Mucosa of stomach (tissue), 1 donor: ENCODE data around the gene KCNH3.

Experiments used
- H3K27me3 ChIP-seq: one replicate; pipeline ENCODE4 v1.7.0; 2013; ENCODE audit warnings: mild to moderate bottlenecking, low read length; ENCODE audit not compliant: control insufficient read depth, insufficient read depth
- H3K36me3 ChIP-seq: one replicate; pipeline ENCODE4 v1.7.0; 2013; ENCODE audit warnings: low read length; ENCODE audit not compliant: control insufficient read depth, insufficient read depth
- H3K4me1 ChIP-seq: one replicate; pipeline ENCODE4 v1.7.0; 2013; ENCODE audit warnings: mild to moderate bottlenecking, low read length; ENCODE audit not compliant: control insufficient read depth, insufficient read depth
- H3K4me3 ChIP-seq: one replicate; pipeline ENCODE4 v1.7.0; 2013; ENCODE audit warnings: low read length
- H3K9ac ChIP-seq: one replicate; pipeline ENCODE4 v1.7.0; 2013; ENCODE audit warnings: mild to moderate bottlenecking, low read length, moderate library complexity
- H3K9me3 ChIP-seq: one replicate; pipeline ENCODE4 v1.7.0; 2013; ENCODE audit warnings: mild to moderate bottlenecking, low read length, moderate library complexity; ENCODE audit not compliant: control insufficient read depth
- donor health status: Pancreatic carcinoma.

The KCNH3 gene

DNA sequence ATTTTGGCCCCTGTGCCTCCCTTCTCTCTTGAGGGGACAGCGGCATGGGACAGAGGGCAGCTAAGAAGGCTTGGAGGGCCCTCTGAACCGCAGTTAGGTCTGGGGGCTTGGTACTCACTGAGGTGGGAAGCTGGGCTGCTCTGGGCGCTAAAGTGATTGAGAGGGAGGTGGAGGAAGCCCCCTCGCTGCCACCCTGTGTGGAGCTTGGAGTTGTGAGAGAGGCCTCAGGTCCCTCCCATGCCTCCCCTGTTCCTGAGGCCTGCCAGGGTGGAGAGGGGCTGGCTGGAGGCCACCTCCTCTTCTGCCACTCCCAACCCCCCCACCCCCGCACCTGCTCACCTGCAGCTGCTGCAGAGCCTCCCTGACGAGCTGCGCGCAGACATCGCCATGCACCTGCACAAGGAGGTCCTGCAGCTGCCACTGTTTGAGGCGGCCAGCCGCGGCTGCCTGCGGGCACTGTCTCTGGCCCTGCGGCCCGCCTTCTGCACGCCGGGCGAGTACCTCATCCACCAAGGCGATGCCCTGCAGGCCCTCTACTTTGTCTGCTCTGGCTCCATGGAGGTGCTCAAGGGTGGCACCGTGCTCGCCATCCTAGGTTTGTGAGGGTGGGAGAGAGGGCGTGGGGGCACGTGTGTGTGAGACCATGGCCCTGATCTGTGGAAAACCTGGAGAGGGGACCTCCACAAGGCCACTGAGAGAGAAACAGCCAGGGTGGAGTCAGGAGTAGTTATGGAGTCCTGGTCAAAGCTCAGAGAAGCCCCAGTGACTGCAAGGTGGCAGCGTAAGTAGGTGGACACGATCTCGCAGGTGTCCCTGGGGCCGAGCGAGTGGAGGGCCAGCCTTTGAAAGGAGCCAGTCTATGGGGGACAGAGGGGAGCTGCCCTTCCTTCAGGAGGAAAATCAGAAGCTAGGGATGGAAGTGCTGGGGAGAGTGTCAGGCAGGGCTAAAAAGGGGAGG is 11.2 kb downstream of the KCNH3 start:
- Histone ChIP-seq H3K36me3 (no peaks in the 10 kb centered on the region), H3K9ac (no peak overlapping the region), H3K4me1 (peaks cover 10% of the 10 kb centered on the region), H3K9me3 (no peaks in the 10 kb centered on the region), H3K27me3 (peaks cover 38% of the 10 kb centered on the region), H3K4me3 (no peak overlapping the region)

GRCh38 chr12:49550693-49551252 is 11.9 kb downstream of the KCNH3 start:
- H3K36me3 ChIP-seq: no peaks in the 10 kb centered on the region
- peaks cover 10% of the 10 kb centered on the region for H3K4me1 ChIP-seq
- H3K4me3 ChIP-seq: no peak overlapping the region
- peaks cover 35% of the 10 kb centered on the region for H3K27me3 ChIP-seq
- H3K9me3 ChIP-seq: no peaks in the 10 kb centered on the region
- no peak overlapping the region for H3K9ac ChIP-seq

DNA sequence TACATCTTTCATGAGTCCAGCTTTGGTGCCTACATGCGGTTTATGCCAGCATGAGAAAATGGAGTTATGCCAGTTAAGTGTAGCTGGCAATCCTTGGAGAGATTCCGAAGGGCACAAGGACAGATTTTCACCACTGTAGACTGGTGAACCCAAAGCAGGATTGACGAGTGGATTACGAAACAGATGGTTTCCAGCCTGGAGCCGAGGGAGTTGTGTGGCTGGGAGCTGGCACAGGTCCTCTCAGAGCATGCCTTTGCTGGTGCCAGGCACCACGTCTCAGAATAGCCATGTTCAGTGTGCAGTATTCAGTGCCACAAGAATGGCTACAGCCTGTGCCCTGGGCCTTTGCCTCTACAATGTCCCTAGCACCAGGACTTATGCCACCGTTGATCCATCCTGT is 13.2 kb downstream of the KCNH3 start:
- Histone ChIP-seq H3K9me3 (no peaks in the 10 kb centered on the region), H3K27me3 (peaks cover 27% of the 10 kb centered on the region), H3K4me3 (no peak overlapping the region), H3K36me3 (no peaks in the 10 kb centered on the region), H3K4me1 (peaks cover 10% of the 10 kb centered on the region), H3K9ac (no peak overlapping the region)

DNA sequence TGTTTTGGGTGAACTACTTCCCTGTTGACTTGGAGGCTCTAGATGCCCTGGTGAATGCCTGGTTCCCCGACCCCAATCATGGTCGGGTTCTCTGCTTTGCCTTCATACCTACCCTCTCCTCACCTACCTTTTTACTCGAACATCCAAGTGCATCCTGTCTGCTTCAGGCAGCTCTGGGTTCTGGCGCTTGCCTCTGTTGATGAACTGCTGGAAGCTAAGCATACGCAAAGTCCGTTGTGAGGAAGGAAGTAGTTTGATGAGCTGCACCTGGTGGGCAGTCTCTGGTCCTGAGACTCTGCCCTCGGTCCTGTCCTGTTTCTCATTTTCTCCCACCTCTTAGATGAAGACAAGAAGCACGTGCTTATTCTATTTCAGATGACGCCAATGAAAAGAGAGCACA is 13.6 kb downstream of the KCNH3 start:
- Histone ChIP-seq H3K27me3 (peaks cover 24% of the 10 kb centered on the region), H3K4me3 (no peak overlapping the region), H3K4me1 (peaks cover 10% of the 10 kb centered on the region), H3K36me3 (no peaks in the 10 kb centered on the region), H3K9me3 (no peaks in the 10 kb centered on the region), H3K9ac (no peak overlapping the region)

GRCh38 chr12:49552899-49553298 is 14.1 kb downstream of the KCNH3 start:
- Histone ChIP-seq H3K4me1 (peaks cover 10% of the 10 kb centered on the region), H3K9ac (no peak overlapping the region), H3K36me3 (no peaks in the 10 kb centered on the region), H3K4me3 (no peak overlapping the region), H3K27me3 (peaks cover 20% of the 10 kb centered on the region), H3K9me3 (no peaks in the 10 kb centered on the region)

- H3K9me3 ChIP-seq: no peaks in the 10 kb centered on the region
- H3K27me3 ChIP-seq: peaks cover 13% of the 10 kb centered on the region
- H3K4me3 ChIP-seq: no peak overlapping the region
- peaks cover 7% of the 10 kb centered on the region for H3K4me1 ChIP-seq
- H3K36me3 ChIP-seq: peaks cover 3% of the 10 kb centered on the region
- H3K9ac ChIP-seq: no peak overlapping the region
These were observed 14.8 kb downstream of the KCNH3 start for GRCh38 chr12:49553512-49554088.

DNA sequence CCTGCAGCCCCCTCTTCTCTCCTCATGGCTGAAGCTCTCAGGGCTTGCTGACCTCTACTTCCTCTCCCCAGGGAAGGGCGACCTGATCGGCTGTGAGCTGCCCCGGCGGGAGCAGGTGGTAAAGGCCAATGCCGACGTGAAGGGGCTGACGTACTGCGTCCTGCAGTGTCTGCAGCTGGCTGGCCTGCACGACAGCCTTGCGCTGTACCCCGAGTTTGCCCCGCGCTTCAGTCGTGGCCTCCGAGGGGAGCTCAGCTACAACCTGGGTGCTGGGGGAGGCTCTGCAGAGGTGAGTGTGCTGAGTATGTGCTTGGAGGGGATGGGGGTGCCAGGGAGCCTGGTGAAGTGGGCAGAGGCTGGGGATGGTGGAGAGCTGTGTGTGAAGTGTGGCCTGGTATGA is 15.4 kb downstream of the KCNH3 start:
- peaks cover 6% of the 10 kb centered on the region for H3K27me3 ChIP-seq
- no peak overlapping the region for H3K4me3 ChIP-seq
- no peaks in the 10 kb centered on the region for H3K9me3 ChIP-seq
- H3K4me1 ChIP-seq: peaks cover under 1% of the 10 kb centered on the region
- peaks cover 9% of the 10 kb centered on the region for H3K36me3 ChIP-seq
- H3K9ac ChIP-seq: no peak overlapping the region

GRCh38 chr12:49555631-49556390 is 17.0 kb downstream of the KCNH3 start:
- no peak overlapping the region for H3K9ac ChIP-seq
- peaks cover 22% of the 10 kb centered on the region for H3K36me3 ChIP-seq
- no peak overlapping the region for H3K4me3 ChIP-seq
- H3K9me3 ChIP-seq: no peaks in the 10 kb centered on the region
- no peaks in the 10 kb centered on the region for H3K27me3 ChIP-seq
- H3K4me1 ChIP-seq: no peaks in the 10 kb centered on the region

GRCh38 chr12:49556391-49557186 is 17.8 kb downstream of the KCNH3 start:
- Histone ChIP-seq H3K4me3 (no peak overlapping the region), H3K27me3 (no peaks in the 10 kb centered on the region), H3K9ac (no peak overlapping the region), H3K4me1 (no peaks in the 10 kb centered on the region), H3K9me3 (no peaks in the 10 kb centered on the region), H3K36me3 (peaks cover 28% of the 10 kb centered on the region)

GRCh38 chr12:49557187-49557916 is 18.5 kb downstream of the KCNH3 start:
- Histone ChIP-seq H3K27me3 (no peaks in the 10 kb centered on the region), H3K4me3 (no peak overlapping the region), H3K36me3 (peaks cover 34% of the 10 kb centered on the region), H3K9ac (no peak overlapping the region), H3K4me1 (no peaks in the 10 kb centered on the region), H3K9me3 (no peaks in the 10 kb centered on the region)

- H3K36me3 ChIP-seq: peaks cover 37% of the 10 kb centered on the region
- no peaks in the 10 kb centered on the region for H3K27me3 ChIP-seq
- no peak overlapping the region for H3K4me3 ChIP-seq
- H3K9me3 ChIP-seq: no peaks in the 10 kb centered on the region
- no peaks in the 10 kb centered on the region for H3K4me1 ChIP-seq
- H3K9ac ChIP-seq: no peak overlapping the region
These were observed 19.0 kb downstream of the KCNH3 start for GRCh38 chr12:49557917-49558215.
